GM12878 (cell line): ENCODE results near the gene CREB5. TPM values are rescaled to one million over a fixed set of nuclear protein-coding genes. Genes with fewer than 3 reads are reported as not detected.
A peak's percentile ranks its signal among the peaks of the same experiment; 100 is the strongest.

Source experiments
- ATAC-seq: fragments of 200-7000 bp; cut with Tn5 transposase; 3 replicates; pipeline ENCODE4 v1.9.1; 2020; ENCODE audit warnings: mild to moderate bottlenecking, moderate library complexity
- BruUV-seq: library from RNA; stranded (reverse); fragments of 400-500 nt; replicated peaks from 2 replicates; lab custom pipeline; 2021; lab: Mats Ljungman, UMichigan
- CTCF ChIA-PET: fragments of 300-600 bp; sonication (Branson Sonifier 250); formaldehyde crosslinking; extraction: SDS; loops from one replicate; lab custom pipeline; 2021; ENCODE audit warnings: inconsistent platforms; lab: Yijun Ruan, JAX
- POLR2A ChIA-PET: fragments of 350-600 bp; formaldehyde crosslinking; extraction: SDS; loops from one replicate; lab custom pipeline; 2021; ENCODE audit warnings: inconsistent platforms; lab: Charles Lee
- RAD21 ChIA-PET: fragments of 300-600 bp; sonication (Branson Sonifier 250); formaldehyde crosslinking; loops from one replicate; lab custom pipeline; 2023; ENCODE audit warnings: antibody characterized with exemption; ENCODE audit not compliant: unreplicated experiment; lab: Charles Lee
- SMC1A ChIA-PET: fragments of 300-600 bp; sonication (Branson Sonifier 250); formaldehyde crosslinking; loops from one replicate; lab custom pipeline; 2023; ENCODE audit not compliant: unreplicated experiment, uncharacterized antibody; lab: Charles Lee
- DNase-seq: peaks from one replicate; pipeline ENCODE4 v3.0.0-alpha.2; 2011; ENCODE audit warnings: low read depth, low spot score
- FAIRE-seq: peaks from 3 replicates; lab custom pipeline; 2011; peaks lifted over from hg19 to GRCh38; lab: Jason Lieb, UNC
- H2AFZ ChIP-seq: 2 replicates; pipeline ENCODE4 v1.6.0; 2011; ENCODE audit warnings: low read depth, low read length, control low read depth; ENCODE audit not compliant: control insufficient read depth
- H3K27ac ChIP-seq: 2 replicates; pipeline ENCODE4 v1.5.1; 2011; ENCODE audit warnings: control low read depth; ENCODE audit not compliant: control insufficient read depth, insufficient read depth
- H3K27me3 ChIP-seq, 2 experiments: replicated peaks in 1 of 2; 2 replicates each; pipeline versions ENCODE4 v1.6.0 to v1.6.1; 2011; ENCODE audit warnings: low read length in 1 of 2; ENCODE audit not compliant: control insufficient read depth in 2 of 2, insufficient read depth in 2 of 2
- H3K36me3 ChIP-seq, 2 experiments: 2 replicates each; pipeline ENCODE4 v1.5.1; 2011; ENCODE audit warnings: low read length in 1 of 2; ENCODE audit not compliant: control insufficient read depth in 2 of 2, insufficient read depth in 2 of 2
- H3K4me1 ChIP-seq: 2 replicates; pipeline ENCODE4 v1.6.1; 2011; ENCODE audit warnings: mild to moderate bottlenecking, low read length, moderate library complexity, mixed read lengths; ENCODE audit not compliant: control insufficient read depth, insufficient read depth
- H3K4me2 ChIP-seq: 2 replicates; pipeline ENCODE4 v1.6.0; 2011; ENCODE audit warnings: control low read depth; ENCODE audit not compliant: control insufficient read depth, insufficient read depth
- H3K4me3 ChIP-seq: fragments of 200-600 bp; sonication (generic); 2 replicates; pipeline ENCODE4 v1.5.1; 2016
- H3K79me2 ChIP-seq: 2 replicates; pipeline ENCODE4 v1.6.0; 2011; ENCODE audit warnings: low read length; ENCODE audit not compliant: control insufficient read depth, insufficient read depth
- H3K9ac ChIP-seq: 2 replicates; pipeline ENCODE4 v1.8.0; 2011; ENCODE audit warnings: low read length, control low read depth, mixed read lengths; ENCODE audit not compliant: control insufficient read depth, insufficient read depth
- H3K9me3 ChIP-seq: replicated peaks from 3 replicates; pipeline ENCODE4 v1.5.1; 2011; ENCODE audit warnings: mild to moderate bottlenecking, low read length; ENCODE audit not compliant: control insufficient read depth, insufficient read depth
- H4K20me1 ChIP-seq: 2 replicates; pipeline ENCODE4 v1.6.0; 2011; ENCODE audit not compliant: control insufficient read depth, insufficient read depth
- ASH2L ChIP-seq: fragments of 300-600, 200-600 bp; sonication (generic); IDR thresholded peaks from 2 replicates; pipeline ENCODE4 v1.6.1; 2017; ENCODE audit warnings: low read depth, mild to moderate bottlenecking, borderline replicate concordance
- CBFB ChIP-seq: IDR thresholded peaks from 2 replicates; pipeline ENCODE4 v1.6.1; 2016; ENCODE audit warnings: antibody characterized with exemption, low read depth
- CBX3 ChIP-seq: fragments of 200-600 bp; sonication (generic); IDR thresholded peaks from 2 replicates; pipeline ENCODE4 v1.6.1; 2016; ENCODE audit warnings: low read depth, borderline replicate concordance
- GABPA ChIP-seq: IDR thresholded peaks from 2 replicates; pipeline ENCODE4 v1.6.1; 2014; ENCODE audit warnings: antibody characterized with exemption, low read depth, mild to moderate bottlenecking, inconsistent platforms
- HDAC6 ChIP-seq: fragments of 200-600 bp; sonication (generic); IDR thresholded peaks from one replicate; pipeline ENCODE4 v1.8.0; 2017; ENCODE audit warnings: antibody characterized with exemption; ENCODE audit not compliant: unreplicated experiment
- HDGF ChIP-seq: fragments of 450-650 bp; IDR thresholded peaks from 2 replicates; pipeline ENCODE4 v1.6.1; 2016; ENCODE audit warnings: antibody characterized with exemption
- NFYB ChIP-seq: IDR thresholded peaks from 2 replicates; pipeline ENCODE4 v1.6.1; 2011; ENCODE audit warnings: low read depth, mild to moderate bottlenecking, low read length, improper control_type of control experiment, moderate library complexity; ENCODE audit not compliant: insufficient read depth
- NR2F1 ChIP-seq: fragments of 450-650 bp; conservative IDR thresholded peaks from 2 replicates; pipeline ENCODE4 v1.6.1; 2017; ENCODE audit warnings: mild to moderate bottlenecking
- RAD51 ChIP-seq: fragments of 450-650 bp; IDR thresholded peaks from 2 replicates; pipeline ENCODE4 v1.6.1; 2016; ENCODE audit warnings: moderate library complexity, mild to moderate bottlenecking, inconsistent platforms
- RB1 ChIP-seq: fragments of 450-650 bp; formaldehyde crosslinking; IDR thresholded peaks from 2 replicates; pipeline ENCODE4 v1.6.1; 2017; ENCODE audit warnings: mild to moderate bottlenecking, borderline replicate concordance
- RELA ChIP-seq: fragments of 450-650 bp; IDR thresholded peaks from 2 replicates; pipeline ENCODE4 v1.8.0; 2014; ENCODE audit warnings: borderline replicate concordance; ENCODE audit not compliant: partially characterized antibody
- SMC3 ChIP-seq: IDR thresholded peaks from 2 replicates; pipeline ENCODE4 v1.6.1; 2011; ENCODE audit warnings: low read length, improper control_type of control experiment, borderline replicate concordance
- SRF ChIP-seq, 2 experiments: IDR thresholded peaks; 2 replicates each; pipeline ENCODE4 v1.6.1; 2011; ENCODE audit warnings: low read depth in 2 of 2, low read length in 2 of 2, mild to moderate bottlenecking in 1 of 2, moderate library complexity in 1 of 2
- WRNIP1 ChIP-seq: IDR thresholded peaks from 2 replicates; pipeline ENCODE4 v1.6.1; 2011; ENCODE audit warnings: low read depth, low read length, improper control_type of control experiment, borderline replicate concordance
- YBX1 ChIP-seq: fragments of 450-650 bp; IDR thresholded peaks from 2 replicates; pipeline ENCODE4 v1.6.1; 2016; ENCODE audit warnings: antibody characterized with exemption
- WGBS: methylation state at CpG from one replicate; pipeline ENCODE4 v1.1.6; 2016; ENCODE audit warnings: low lambda C conversion rate; ENCODE audit not compliant: insufficient replicate concordance, insufficient coverage; ENCODE audit errors: missing lambda C conversion rate; 5-methylcytosine and 5-hydroxymethylcytosine counted together
- in situ Hi-C: fragments of 300-500 bp; cut with MboI; formaldehyde crosslinking; loops from 9 replicates; pipeline ENCODE4 v1.14.3; 2018; ENCODE audit warnings: mixed read lengths
- intact Hi-C: fragments of 100-400 bp; cut with micrococcal nuclease; formaldehyde crosslinking; loops from one replicate; pipeline ENCODE4 v1.14.2; 2022; ENCODE audit not compliant: unreplicated experiment
- polyA plus RNA-seq, 11 experiments: library from polyadenylated mRNA; depleted of rRNA in 4 of 11; unstranded in 6 of 11; stranded (reverse) in 5 of 11; fragments of >200 nt; fragmentation: Nextera tagmentation in 4 of 11; fragmentation: Illumina TruSeq in 1 of 11; extraction: Ambion mirVana in 4 of 11; extraction: Trizol in 1 of 11; gene quantifications; 1 replicate in 1 of 11; 2 replicates in 10 of 11; pipeline versions ENCODE4 v1.2.1 to v1.2.3, GENCODE V29; 2011 to 2016; ENCODE audit warnings: inconsistent platforms in 2 of 11, missing spikeins in 2 of 11, low read depth in 1 of 11
- total RNA-seq, 4 experiments: library from RNA; depleted of rRNA in 3 of 4; stranded (reverse); fragments of >200 nt in 3 of 4; fragmentation: Illumina TruSeq in 1 of 4; extraction: Trizol in 1 of 4; gene quantifications; 2 replicates each; pipeline versions ENCODE4 v1.2.1 to v1.2.3, GENCODE V29; 2013 to 2021
- TF ChIP-seq, protein P1 (sequence below): fragments of 150-350 bp; IDR thresholded peaks from 2 replicates; pipeline ENCODE4 v1.6.1; 2014; ENCODE audit warnings: mild to moderate bottlenecking, low read depth, low read length
- TF ChIP-seq, protein P2 (sequence below): IDR thresholded peaks from 2 replicates; pipeline ENCODE4 v1.6.1; 2011; ENCODE audit warnings: mild to moderate bottlenecking, low read depth, low read length, moderate library complexity; ENCODE audit not compliant: insufficient replicate concordance
- TF ChIP-seq, protein P3 (sequence below), 3 experiments: IDR thresholded peaks in 2 of 3; conservative IDR thresholded peaks in 1 of 3; 2 replicates each; pipeline ENCODE4 v1.5.1; 2011; ENCODE audit warnings: low read depth in 3 of 3, low read length in 3 of 3, mild to moderate bottlenecking in 3 of 3, control low read depth in 2 of 3, moderate library complexity in 2 of 3, inconsistent platforms in 1 of 3, mixed read lengths in 1 of 3; ENCODE audit not compliant: control insufficient read depth in 2 of 3, insufficient read depth in 1 of 3; ENCODE audit errors: extremely low read depth in 1 of 3

The CREB5 gene
- total and polyA plus RNA-seq, 10 of the 15 experiments (the other 5 are each of a cell fraction or from before 2014, with no cell fraction given) = 12.9 to 74.1 (median 53.0) TPM

DNA sequence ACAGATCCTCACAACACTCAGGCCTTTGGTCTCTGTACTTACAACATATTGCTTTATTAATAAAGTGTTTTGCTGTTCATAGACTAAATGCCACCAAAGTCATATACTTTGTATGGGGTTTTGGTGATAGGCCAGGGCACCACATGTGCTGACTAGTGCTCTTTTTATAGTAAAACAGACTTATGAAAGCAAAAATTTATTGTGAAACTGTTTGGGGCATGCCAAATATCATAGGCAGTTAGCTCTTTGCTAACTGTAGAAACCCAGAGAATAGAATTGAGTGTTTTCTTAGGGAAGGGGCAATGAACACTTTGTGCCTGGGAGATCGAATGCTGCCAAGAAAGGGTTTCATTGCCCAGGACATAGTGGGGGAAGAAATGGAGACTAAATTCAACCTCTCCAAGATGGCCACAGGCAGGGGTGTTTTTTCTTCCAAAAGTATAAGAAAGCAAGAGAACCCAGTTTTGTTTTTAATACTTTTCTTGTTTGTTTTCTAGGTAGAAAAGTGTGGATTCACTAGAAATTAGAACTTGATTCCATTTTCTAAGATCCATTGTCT lies 403.1 kb downstream of the CREB5 start (continued):
- TF ChIP-seq, protein P1, sequence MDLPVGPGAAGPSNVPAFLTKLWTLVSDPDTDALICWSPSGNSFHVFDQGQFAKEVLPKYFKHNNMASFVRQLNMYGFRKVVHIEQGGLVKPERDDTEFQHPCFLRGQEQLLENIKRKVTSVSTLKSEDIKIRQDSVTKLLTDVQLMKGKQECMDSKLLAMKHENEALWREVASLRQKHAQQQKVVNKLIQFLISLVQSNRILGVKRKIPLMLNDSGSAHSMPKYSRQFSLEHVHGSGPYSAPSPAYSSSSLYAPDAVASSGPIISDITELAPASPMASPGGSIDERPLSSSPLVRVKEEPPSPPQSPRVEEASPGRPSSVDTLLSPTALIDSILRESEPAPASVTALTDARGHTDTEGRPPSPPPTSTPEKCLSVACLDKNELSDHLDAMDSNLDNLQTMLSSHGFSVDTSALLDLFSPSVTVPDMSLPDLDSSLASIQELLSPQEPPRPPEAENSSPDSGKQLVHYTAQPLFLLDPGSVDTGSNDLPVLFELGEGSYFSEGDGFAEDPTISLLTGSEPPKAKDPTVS = no peak
- TF ChIP-seq, protein P2, sequence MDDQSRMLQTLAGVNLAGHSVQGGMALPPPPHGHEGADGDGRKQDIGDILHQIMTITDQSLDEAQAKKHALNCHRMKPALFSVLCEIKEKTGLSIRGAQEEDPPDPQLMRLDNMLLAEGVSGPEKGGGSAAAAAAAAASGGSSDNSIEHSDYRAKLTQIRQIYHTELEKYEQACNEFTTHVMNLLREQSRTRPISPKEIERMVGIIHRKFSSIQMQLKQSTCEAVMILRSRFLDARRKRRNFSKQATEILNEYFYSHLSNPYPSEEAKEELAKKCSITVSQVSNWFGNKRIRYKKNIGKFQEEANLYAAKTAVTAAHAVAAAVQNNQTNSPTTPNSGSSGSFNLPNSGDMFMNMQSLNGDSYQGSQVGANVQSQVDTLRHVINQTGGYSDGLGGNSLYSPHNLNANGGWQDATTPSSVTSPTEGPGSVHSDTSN = no peak
- no peak for TF ChIP-seq NR2F1
- TF ChIP-seq, all 136 proteins: peak for 3

DNA sequence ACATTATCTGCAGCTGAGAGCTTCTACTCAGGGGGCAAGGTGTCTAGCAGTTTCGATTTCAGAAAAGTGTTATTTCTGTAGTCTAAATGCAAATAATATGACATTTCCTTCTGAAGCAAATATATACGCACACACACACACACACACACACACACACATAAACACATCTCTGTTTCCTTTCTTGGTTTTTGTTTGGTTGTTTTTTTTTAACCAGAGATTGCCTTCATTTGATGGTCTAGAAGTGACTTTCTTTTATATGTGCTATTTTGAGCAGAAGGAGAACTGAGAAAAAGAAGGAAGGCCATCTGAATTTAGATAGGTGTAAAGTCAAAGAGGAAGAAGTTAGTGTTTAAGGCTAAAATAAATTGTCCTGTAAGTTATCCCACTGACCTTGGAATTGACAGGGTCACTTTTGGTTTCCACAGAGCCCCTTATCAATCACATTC lies 403.6 kb downstream of the CREB5 start:
- Histone ChIP-seq H2AFZ (no peak overlapping the region), H3K4me1 (peaks cover 37% of the 10 kb centered on the region), H3K4me3 (peak overlapping the region; percentile 24; the same call in 1 of the 2 replicates), H4K20me1 (no peaks in the 10 kb centered on the region), H3K4me2 (peak overlapping the region; percentile 71), H3K27me3 (no peaks in the 10 kb centered on the region), H3K9me3 (no peaks in the 10 kb centered on the region; the same call in 2 of the 3 replicates), H3K27ac (peak overlapping the region; percentile 80), H3K36me3 (peaks cover 0 to 2% of the 10 kb centered on the region in 2 experiments; a peak in 1 of 4 replicates), H3K79me2 (no peaks in the 10 kb centered on the region), H3K9ac (peak overlapping the region; percentile 49; the same call in 1 of the 2 replicates)
- ATAC-seq (peak; percentile 92), DNase-seq (peak; percentile 85), FAIRE-seq (peak; percentile 75)
- CTCF ChIA-PET = interaction anchor here (0.7 to 2.8 kb wide), 6 partner anchors 25 to 338 kb away, joined by 3 to 8 read pairs (median 4); no protein-coding TSS in a partner anchor
- no TSS peak for BruUV-seq
- RAD21 ChIA-PET = interaction anchor here (0.6 to 1.0 kb wide), 4 partner anchors 111 to 333 kb away, joined by 3 to 6 read pairs (median 3); no protein-coding TSS in a partner anchor
- 0% methylated on average over 2 of the region's 2 CpGs for WGBS
- SMC1A ChIA-PET = interaction anchor here (1.0 to 3.0 kb wide), 8 partner anchors 10 to 337 kb away, joined by 3 to 13 read pairs (median 4); no protein-coding TSS in a partner anchor
- intact Hi-C loops (loop anchor here (5.0 to 10.0 kb wide), 2 partner anchors 114 to 331 kb away; no protein-coding TSS in a partner anchor), in situ Hi-C loops (no loop called here)
- POLR2A ChIA-PET = interaction anchor here (1.0 to 1.3 kb wide), 3 partner anchors 13 to 110 kb away, joined by 3 to 5 read pairs (median 3); no protein-coding TSS in a partner anchor
- TF ChIP-seq SMC3 (no peak), WRNIP1 (no peak), RAD51 (peak; percentile 49; the same call in 1 of the 2 replicates), ASH2L (no peak), NFYB (0 out of 2 replicates have a peak, but pooled peaks have one; percentile 19), RELA (no peak), CBX3 (no peak), YBX1 (no peak), CBFB (0 out of 2 replicates have a peak, but pooled peaks have one; percentile 34), SRF (IDR thresholded peaks at IDR 0.05; ENCODE audit: low read depth in 2 of 2, low read length in 2 of 2) (no peak), GABPA (peak; percentile 79), RB1 (peak; percentile 40; the same call in 1 of the 2 replicates), HDGF (no peak), HDAC6 (no peak)
- TF ChIP-seq, protein P3, sequence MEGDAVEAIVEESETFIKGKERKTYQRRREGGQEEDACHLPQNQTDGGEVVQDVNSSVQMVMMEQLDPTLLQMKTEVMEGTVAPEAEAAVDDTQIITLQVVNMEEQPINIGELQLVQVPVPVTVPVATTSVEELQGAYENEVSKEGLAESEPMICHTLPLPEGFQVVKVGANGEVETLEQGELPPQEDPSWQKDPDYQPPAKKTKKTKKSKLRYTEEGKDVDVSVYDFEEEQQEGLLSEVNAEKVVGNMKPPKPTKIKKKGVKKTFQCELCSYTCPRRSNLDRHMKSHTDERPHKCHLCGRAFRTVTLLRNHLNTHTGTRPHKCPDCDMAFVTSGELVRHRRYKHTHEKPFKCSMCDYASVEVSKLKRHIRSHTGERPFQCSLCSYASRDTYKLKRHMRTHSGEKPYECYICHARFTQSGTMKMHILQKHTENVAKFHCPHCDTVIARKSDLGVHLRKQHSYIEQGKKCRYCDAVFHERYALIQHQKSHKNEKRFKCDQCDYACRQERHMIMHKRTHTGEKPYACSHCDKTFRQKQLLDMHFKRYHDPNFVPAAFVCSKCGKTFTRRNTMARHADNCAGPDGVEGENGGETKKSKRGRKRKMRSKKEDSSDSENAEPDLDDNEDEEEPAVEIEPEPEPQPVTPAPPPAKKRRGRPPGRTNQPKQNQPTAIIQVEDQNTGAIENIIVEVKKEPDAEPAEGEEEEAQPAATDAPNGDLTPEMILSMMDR (IDR thresholded peaks at IDR 0.05 in 2 of 3, conservative IDR thresholded peaks at IDR 0.05 in 1 of 3; ENCODE audit: control insufficient read depth in 2 of 3, extremely low read depth in 1 of 3, insufficient read depth in 1 of 3, low read depth in 3 of 3, low read length in 3 of 3) = no peak
